Fibroblast of lung (primary cell): ENCODE data around the gene TMEM250.

Experiments used
- EZH2 ChIP-seq: IDR thresholded peaks from 2 replicates; pipeline ENCODE4 v1.5.1; 2012; ENCODE audit warnings: low read length, control low read depth, mild to moderate bottlenecking; ENCODE audit errors: missing control alignments
- TF ChIP-seq, protein P1 (sequence below), 2 donors: IDR thresholded peaks in 1 of 2; conservative IDR thresholded peaks in 1 of 2; 1 replicate in 1 of 2; 2 replicates in 1 of 2; pipeline ENCODE4 v1.5.1; 2011 to 2012; ENCODE audit warnings: low read length in 2 of 2, control low read depth in 1 of 2, inconsistent platforms in 1 of 2, low read depth in 1 of 2, mild to moderate bottlenecking in 1 of 2

DNA sequence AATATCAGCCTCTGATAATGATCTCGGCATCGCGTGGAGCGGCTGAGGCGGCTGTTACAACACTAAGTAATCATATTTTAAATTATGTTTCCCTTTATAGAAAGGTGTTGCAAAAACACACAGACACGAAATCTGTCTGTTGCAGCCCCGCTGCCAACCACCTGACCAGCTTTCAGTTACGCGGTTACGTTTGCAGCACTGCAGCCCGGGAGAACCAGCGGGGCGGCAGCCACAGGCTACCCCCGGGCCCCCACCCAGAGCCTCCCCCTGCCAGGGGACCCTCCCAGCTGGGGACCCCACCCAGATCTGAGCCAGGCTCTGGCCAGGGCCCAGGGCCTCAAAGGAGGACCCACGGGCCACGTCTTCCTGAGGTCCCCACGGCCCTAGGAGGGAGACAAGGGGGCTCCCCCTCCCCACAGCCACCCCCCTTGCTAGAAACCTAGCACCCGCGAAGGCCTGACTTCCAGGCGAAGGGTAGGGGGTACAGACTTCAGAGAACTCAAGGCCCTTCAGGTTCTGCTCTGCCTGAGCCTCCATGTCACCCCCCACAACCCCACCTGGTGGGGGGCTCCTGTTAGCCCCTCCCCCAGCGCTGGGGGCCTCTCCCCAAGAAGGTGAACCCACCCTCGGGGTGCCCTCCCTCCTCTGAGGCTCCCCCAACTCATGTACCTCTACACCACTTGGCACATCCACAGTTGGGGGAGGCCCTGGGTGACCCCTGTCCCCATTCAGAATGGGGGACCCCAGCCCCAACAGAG is 29.6 kb downstream of the TMEM250 start:
- no peak for TF ChIP-seq EZH2
- TF ChIP-seq, protein P1, sequence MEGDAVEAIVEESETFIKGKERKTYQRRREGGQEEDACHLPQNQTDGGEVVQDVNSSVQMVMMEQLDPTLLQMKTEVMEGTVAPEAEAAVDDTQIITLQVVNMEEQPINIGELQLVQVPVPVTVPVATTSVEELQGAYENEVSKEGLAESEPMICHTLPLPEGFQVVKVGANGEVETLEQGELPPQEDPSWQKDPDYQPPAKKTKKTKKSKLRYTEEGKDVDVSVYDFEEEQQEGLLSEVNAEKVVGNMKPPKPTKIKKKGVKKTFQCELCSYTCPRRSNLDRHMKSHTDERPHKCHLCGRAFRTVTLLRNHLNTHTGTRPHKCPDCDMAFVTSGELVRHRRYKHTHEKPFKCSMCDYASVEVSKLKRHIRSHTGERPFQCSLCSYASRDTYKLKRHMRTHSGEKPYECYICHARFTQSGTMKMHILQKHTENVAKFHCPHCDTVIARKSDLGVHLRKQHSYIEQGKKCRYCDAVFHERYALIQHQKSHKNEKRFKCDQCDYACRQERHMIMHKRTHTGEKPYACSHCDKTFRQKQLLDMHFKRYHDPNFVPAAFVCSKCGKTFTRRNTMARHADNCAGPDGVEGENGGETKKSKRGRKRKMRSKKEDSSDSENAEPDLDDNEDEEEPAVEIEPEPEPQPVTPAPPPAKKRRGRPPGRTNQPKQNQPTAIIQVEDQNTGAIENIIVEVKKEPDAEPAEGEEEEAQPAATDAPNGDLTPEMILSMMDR (conservative IDR thresholded peaks at IDR 0.05 in 1 of 2, IDR thresholded peaks at IDR 0.05 in 1 of 2; ENCODE audit: low read depth in 1 of 2, low read length in 2 of 2), result no peak
